ENCODE measurements around the gene VAMP2.

The VAMP2 gene

GRCh38 chr17:8159032-8159400 lies 3.7 kb downstream of the VAMP2 start:
- H3K36me3 ChIP-seq (ENCODE audit: insufficient read depth) = no peaks in the 10 kb centered on the region
- H3K27me3 ChIP-seq (ENCODE audit: insufficient read depth, low read depth) = no peaks in the 10 kb centered on the region
- no peaks in the 10 kb centered on the region for H3K4me1 ChIP-seq (ENCODE audit: low read depth, poor library complexity, severe bottlenecking)
- H2AFZ ChIP-seq (ENCODE audit: low read depth) = no peak overlapping the region
- H3K27ac ChIP-seq = no peak overlapping the region
- TF ChIP-seq, protein P1, sequence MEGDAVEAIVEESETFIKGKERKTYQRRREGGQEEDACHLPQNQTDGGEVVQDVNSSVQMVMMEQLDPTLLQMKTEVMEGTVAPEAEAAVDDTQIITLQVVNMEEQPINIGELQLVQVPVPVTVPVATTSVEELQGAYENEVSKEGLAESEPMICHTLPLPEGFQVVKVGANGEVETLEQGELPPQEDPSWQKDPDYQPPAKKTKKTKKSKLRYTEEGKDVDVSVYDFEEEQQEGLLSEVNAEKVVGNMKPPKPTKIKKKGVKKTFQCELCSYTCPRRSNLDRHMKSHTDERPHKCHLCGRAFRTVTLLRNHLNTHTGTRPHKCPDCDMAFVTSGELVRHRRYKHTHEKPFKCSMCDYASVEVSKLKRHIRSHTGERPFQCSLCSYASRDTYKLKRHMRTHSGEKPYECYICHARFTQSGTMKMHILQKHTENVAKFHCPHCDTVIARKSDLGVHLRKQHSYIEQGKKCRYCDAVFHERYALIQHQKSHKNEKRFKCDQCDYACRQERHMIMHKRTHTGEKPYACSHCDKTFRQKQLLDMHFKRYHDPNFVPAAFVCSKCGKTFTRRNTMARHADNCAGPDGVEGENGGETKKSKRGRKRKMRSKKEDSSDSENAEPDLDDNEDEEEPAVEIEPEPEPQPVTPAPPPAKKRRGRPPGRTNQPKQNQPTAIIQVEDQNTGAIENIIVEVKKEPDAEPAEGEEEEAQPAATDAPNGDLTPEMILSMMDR (conservative IDR thresholded peaks at IDR 0.05; ENCODE audit: low read depth, low read length) = no peak; the same call in 1 of the 2 replicates
- H3K9ac ChIP-seq = no peak overlapping the region
- H3K4me2 ChIP-seq = no peak overlapping the region
- H4K20me1 ChIP-seq (ENCODE audit: insufficient read depth) = no peaks in the 10 kb centered on the region
- H3K79me2 ChIP-seq (ENCODE audit: insufficient read depth, low read depth) = no peaks in the 10 kb centered on the region
- H3K4me3 ChIP-seq (IDR thresholded peaks at IDR 0.05; ENCODE audit: insufficient read depth, low read depth, low read length) = no peak overlapping the region

DNA sequence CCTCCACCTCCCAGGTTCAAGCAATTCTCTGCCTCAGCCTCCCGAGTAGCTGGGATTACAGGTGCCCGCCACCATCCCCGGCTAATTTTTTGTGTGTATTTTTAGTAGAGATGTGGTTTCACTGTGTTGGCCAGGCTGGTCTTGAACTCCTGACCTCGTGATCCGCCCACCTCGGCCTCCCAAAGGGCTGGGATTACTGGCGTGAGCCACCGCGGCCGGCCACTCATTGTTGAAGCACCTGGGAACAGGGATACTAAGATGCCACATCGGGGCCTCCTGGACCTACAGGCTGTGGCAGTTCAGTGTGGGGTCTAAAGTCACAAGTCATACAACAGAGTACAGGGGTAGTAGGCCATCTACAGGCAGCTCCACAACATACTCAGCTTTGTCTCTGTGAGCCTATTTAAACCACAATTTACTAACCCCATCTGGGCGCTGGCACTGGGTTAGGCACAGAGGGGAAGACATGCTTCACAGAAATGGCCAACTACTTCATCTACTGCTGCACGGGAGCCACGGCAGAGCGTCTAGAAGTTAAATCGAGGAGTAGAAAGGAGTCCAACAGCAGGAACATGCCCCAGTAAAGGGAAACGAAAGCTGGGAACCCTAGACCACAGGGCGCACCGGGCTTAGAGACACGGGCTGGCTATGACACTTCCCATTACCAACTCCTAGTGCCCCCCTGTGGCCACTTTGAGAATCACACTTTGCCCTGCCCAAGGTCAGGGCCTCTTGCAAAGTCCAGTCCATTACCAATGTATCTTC lies 4.3 kb downstream of the VAMP2 start:
- H2AFZ ChIP-seq (ENCODE audit: low read depth) = no peak overlapping the region
- TF ChIP-seq, protein P1 (conservative IDR thresholded peaks at IDR 0.05; ENCODE audit: low read depth, low read length) = peak; percentile 64
- no peak overlapping the region for H3K4me2 ChIP-seq
- no peak overlapping the region for H3K4me3 ChIP-seq (IDR thresholded peaks at IDR 0.05; ENCODE audit: insufficient read depth, low read depth, low read length)
- H3K27ac ChIP-seq = no peak overlapping the region
- no peaks in the 10 kb centered on the region for H3K27me3 ChIP-seq (ENCODE audit: insufficient read depth, low read depth)
- H4K20me1 ChIP-seq (ENCODE audit: insufficient read depth) = no peaks in the 10 kb centered on the region
- H3K9ac ChIP-seq = no peak overlapping the region
- H3K36me3 ChIP-seq (ENCODE audit: insufficient read depth) = no peaks in the 10 kb centered on the region
- no peaks in the 10 kb centered on the region for H3K79me2 ChIP-seq (ENCODE audit: insufficient read depth, low read depth)
- no peaks in the 10 kb centered on the region for H3K4me1 ChIP-seq (ENCODE audit: low read depth, poor library complexity, severe bottlenecking)

GRCh38 chr17:8156246-8156992 lies 6.3 kb downstream of the VAMP2 start:
- H3K9ac ChIP-seq = peak overlapping the region; percentile 56; the same call in 1 of the 2 replicates
- no peaks in the 10 kb centered on the region for H3K27me3 ChIP-seq (ENCODE audit: insufficient read depth, low read depth)
- H4K20me1 ChIP-seq (ENCODE audit: insufficient read depth) = no peaks in the 10 kb centered on the region
- no peak overlapping the region for H3K4me3 ChIP-seq (IDR thresholded peaks at IDR 0.05; ENCODE audit: insufficient read depth, low read depth, low read length)
- H3K27ac ChIP-seq = peak overlapping the region; percentile 68
- no peak overlapping the region; the same call in 1 of the 2 replicates for H3K4me2 ChIP-seq
- H3K36me3 ChIP-seq (ENCODE audit: insufficient read depth) = no peaks in the 10 kb centered on the region
- TF ChIP-seq, protein P1 (conservative IDR thresholded peaks at IDR 0.05; ENCODE audit: low read depth, low read length) = no peak
- H2AFZ ChIP-seq (ENCODE audit: low read depth) = no peak overlapping the region
- no peaks in the 10 kb centered on the region for H3K4me1 ChIP-seq (ENCODE audit: low read depth, poor library complexity, severe bottlenecking)
- H3K79me2 ChIP-seq (ENCODE audit: insufficient read depth, low read depth) = no peaks in the 10 kb centered on the region

DNA sequence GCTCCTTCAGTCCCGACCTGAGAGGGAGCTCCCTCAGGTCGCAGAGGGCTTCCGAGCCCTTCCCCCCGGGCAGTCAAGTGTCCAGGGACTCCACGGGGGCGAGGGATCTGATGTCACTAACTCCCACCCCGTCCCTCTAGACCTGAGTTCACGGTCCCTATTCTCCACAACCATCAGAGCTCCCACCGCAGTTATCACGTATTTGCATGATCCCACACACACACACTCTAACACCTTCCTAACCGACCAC lies 6.8 kb downstream of the VAMP2 start:
- Histone ChIP-seq H3K4me3 (IDR thresholded peaks at IDR 0.05; ENCODE audit: insufficient read depth, low read depth, low read length) (no peak overlapping the region), H3K27me3 (ENCODE audit: insufficient read depth, low read depth) (no peaks in the 10 kb centered on the region), H3K36me3 (ENCODE audit: insufficient read depth) (no peaks in the 10 kb centered on the region), H3K79me2 (ENCODE audit: insufficient read depth, low read depth) (no peaks in the 10 kb centered on the region), H3K4me1 (ENCODE audit: low read depth, poor library complexity, severe bottlenecking) (no peaks in the 10 kb centered on the region), H3K27ac (peak overlapping the region; percentile 18; the same call in 1 of the 2 replicates), H4K20me1 (ENCODE audit: insufficient read depth) (no peaks in the 10 kb centered on the region), H3K9ac (peak overlapping the region; percentile 41; the same call in 1 of the 2 replicates), H3K4me2 (0 out of 2 replicates have a peak overlapping the region, but pooled peaks have one; percentile 21), H2AFZ (ENCODE audit: low read depth) (no peak overlapping the region)
- TF ChIP-seq, protein P1 (conservative IDR thresholded peaks at IDR 0.05; ENCODE audit: low read depth, low read length) = no peak

Measured in KMS-11 (cell line).